Raji (cell line): ENCODE results near the gene HADHA.

ENCODE experiments used
- POLR2A ChIP-seq: IDR thresholded peaks from 2 replicates; pipeline ENCODE4 v1.6.1; 2011; ENCODE audit warnings: low read depth, low read length, control low read depth; ENCODE audit not compliant: insufficient read depth

HADHA gene

GRCh38 chr2:26185954-26186770 is 58.3 kb downstream of the HADHA start:
- TF ChIP-seq POLR2A, result no peak

GRCh38 chr2:26185304-26185928 is 59.0 kb downstream of the HADHA start:
- no peak for TF ChIP-seq POLR2A

GRCh38 chr2:26184555-26185303 is 59.7 kb downstream of the HADHA start:
- TF ChIP-seq POLR2A, result no peak

GRCh38 chr2:26184121-26184520 is 60.3 kb downstream of the HADHA start:
- no peak for TF ChIP-seq POLR2A

- TF ChIP-seq POLR2A, result no peak
These were observed 61.4 kb downstream of the HADHA start for GRCh38 chr2:26182887-26183630.

- TF ChIP-seq POLR2A, result no peak
These were observed 62.0 kb downstream of the HADHA start for GRCh38 chr2:26182441-26182840.

- TF ChIP-seq POLR2A, result no peak
These were observed 65.0 kb downstream of the HADHA start for GRCh38 chr2:26179446-26179913.

GRCh38 chr2:26178746-26179436 is 65.5 kb downstream of the HADHA start:
- TF ChIP-seq POLR2A, result no peak

GRCh38 chr2:26178246-26178645 is 66.2 kb downstream of the HADHA start:
- no peak for TF ChIP-seq POLR2A

- no peak for TF ChIP-seq POLR2A
These were observed 67.3 kb downstream of the HADHA start for GRCh38 chr2:26177122-26177521.

GRCh38 chr2:26176279-26176615 is 68.2 kb downstream of the HADHA start:
- TF ChIP-seq POLR2A, result no peak

GRCh38 chr2:26175466-26176278 is 68.8 kb downstream of the HADHA start:
- no peak for TF ChIP-seq POLR2A

- TF ChIP-seq POLR2A, result no peak
These were observed 69.6 kb downstream of the HADHA start for GRCh38 chr2:26174691-26175465.
